OCI-LY7 (cell line): ENCODE data around the gene LMOD2. TPM values are rescaled to one million over a fixed set of nuclear protein-coding genes. Genes with fewer than 3 reads are reported as not detected.

Experiments
- BruUV-seq: library from RNA; stranded (reverse); fragments of 400-500 nt; replicated peaks from 2 replicates; lab custom pipeline; 2021; lab: Mats Ljungman, UMichigan
- CTCF ChIA-PET: fragments of 300-600 bp; sonication (Branson Sonifier 250); formaldehyde crosslinking; loops from one replicate; lab custom pipeline; 2022; ENCODE audit warnings: antibody characterized with exemption; ENCODE audit not compliant: unreplicated experiment; lab: Charles Lee
- POLR2A ChIA-PET: fragments of 300-600 bp; sonication (Branson Sonifier 250); formaldehyde crosslinking; loops from one replicate; lab custom pipeline; 2022; ENCODE audit warnings: antibody characterized with exemption; lab: Charles Lee
- DNase-seq: peaks from one replicate; pipeline ENCODE4 v3.0.0-alpha.2; 2015; ENCODE audit warnings: low spot score
- H2AFZ ChIP-seq: fragments of 200-600 bp; sonication (generic), shearing (Covaris generic); 2 replicates; pipeline ENCODE4 v1.6.1; 2014; ENCODE audit warnings: mild to moderate bottlenecking, antibody characterized with exemption, low read length, moderate library complexity
- H3K27ac ChIP-seq: fragments of 200-600 bp; sonication (generic); 2 replicates; pipeline ENCODE4 v1.5.1; 2014; ENCODE audit warnings: mixed run types, low read depth, mild to moderate bottlenecking, moderate library complexity, low read length, inconsistent platforms; ENCODE audit not compliant: poor library complexity, severe bottlenecking
- H3K36me3 ChIP-seq: fragments of 200-600 bp; sonication (generic); 2 replicates; pipeline ENCODE4 v1.6.1; 2014; ENCODE audit warnings: mild to moderate bottlenecking, antibody characterized with exemption, low read length, moderate library complexity, mixed read lengths; ENCODE audit not compliant: insufficient read depth
- H3K4me1 ChIP-seq: fragments of 200-600 bp; sonication (generic); 2 replicates; pipeline ENCODE4 v1.5.1; 2014; ENCODE audit warnings: mild to moderate bottlenecking, low read length; ENCODE audit not compliant: insufficient read depth, poor library complexity, severe bottlenecking
- H3K4me2 ChIP-seq: fragments of 200-600 bp; sonication (generic); 2 replicates; pipeline ENCODE4 v1.6.1; 2014; ENCODE audit warnings: mild to moderate bottlenecking, low read length
- H3K4me3 ChIP-seq: fragments of 200-600 bp; sonication (generic); 2 replicates; pipeline ENCODE4 v1.5.1; 2014; ENCODE audit warnings: mild to moderate bottlenecking, low read depth, low read length; ENCODE audit not compliant: poor library complexity, severe bottlenecking
- H3K79me2 ChIP-seq: fragments of 200-600 bp; sonication (generic); 2 replicates; pipeline ENCODE4 v1.6.1; 2016; ENCODE audit warnings: low read depth, mild to moderate bottlenecking, low read length, moderate library complexity, mixed read lengths; ENCODE audit not compliant: insufficient read depth
- H3K9me2 ChIP-seq: fragments of 200-600 bp; sonication (generic); 2 replicates; pipeline ENCODE4 v1.6.1; 2016; ENCODE audit warnings: mild to moderate bottlenecking, low read length, mixed read lengths; ENCODE audit not compliant: insufficient read depth
- H3K9me3 ChIP-seq: fragments of 200-600 bp; sonication (generic); 2 replicates; pipeline ENCODE4 v1.6.1; 2014; ENCODE audit warnings: mild to moderate bottlenecking, mixed run types, low read length, mixed read lengths
- H4K20me1 ChIP-seq: fragments of 200-600 bp; sonication (generic); 2 replicates; pipeline ENCODE4 v1.6.1; 2014; ENCODE audit warnings: mild to moderate bottlenecking, antibody characterized with exemption, low read length, moderate library complexity, mixed read lengths; ENCODE audit not compliant: insufficient read depth
- CTCF ChIP-seq: fragments of 200-600 bp; sonication (generic); conservative IDR thresholded peaks from 2 replicates; pipeline ENCODE4 v1.5.1; 2014; ENCODE audit warnings: mild to moderate bottlenecking, antibody characterized with exemption, low read length, moderate library complexity, mixed read lengths
- EZH2phosphoT487 ChIP-seq: fragments of 200-600 bp; sonication (generic); IDR thresholded peaks from 2 replicates; pipeline ENCODE4 v1.6.1; 2018; ENCODE audit warnings: low read depth, borderline replicate concordance, mild to moderate bottlenecking, mixed run types, antibody characterized with exemption, low read length, moderate library complexity, mixed read lengths
- intact Hi-C: fragments of 100-400 bp; cut with micrococcal nuclease; formaldehyde crosslinking; loops from one replicate; pipeline ENCODE4 v1.10.0; 2022; ENCODE audit not compliant: unreplicated experiment
- total RNA-seq, 2 experiments: library from RNA; depleted of rRNA in 1 of 2; stranded (reverse); fragments of >200 nt in 1 of 2; shearing (Covaris generic) in 1 of 2; gene quantifications; 2 replicates each; pipeline ENCODE4 v1.2.3, GENCODE V29; 2014 to 2022

The LMOD2 gene
- total RNA-seq, 2 experiments from 2014 or later, result not detected

GRCh38 chr7:123692471-123692877 is 36.8 kb downstream of the LMOD2 start:
- Histone ChIP-seq H2AFZ (no peak overlapping the region), H3K9me2 (no peaks in the 10 kb centered on the region), H3K79me2 (no peaks in the 10 kb centered on the region), H3K9me3 (no peaks in the 10 kb centered on the region), H4K20me1 (no peaks in the 10 kb centered on the region), H3K4me2 (no peak overlapping the region), H3K36me3 (peaks cover 71% of the 10 kb centered on the region), H3K4me3 (no peak overlapping the region), H3K4me1 (no peaks in the 10 kb centered on the region), H3K27ac (no peak overlapping the region)
- BruUV-seq, result no TSS peak
- intact Hi-C loops, result no loop called here
- no peak for TF ChIP-seq CTCF
- TF ChIP-seq EZH2phosphoT487, result no peak
- no peak for DNase-seq
- POLR2A ChIA-PET, result interaction anchor here (0.6 to 1.2 kb wide), 3 partner anchors 9 to 163 kb away, joined by 3 to 4 read pairs (median 4); partner anchors contain the start of gene WASL
- CTCF ChIA-PET, result no interaction called here

- H3K9me3 ChIP-seq, result no peaks in the 10 kb centered on the region
- intact Hi-C loops, result no loop called here
- no peaks in the 10 kb centered on the region for H3K9me2 ChIP-seq
- no peaks in the 10 kb centered on the region for H3K4me1 ChIP-seq
- no peak for DNase-seq
- peaks cover 62% of the 10 kb centered on the region for H3K36me3 ChIP-seq
- CTCF ChIA-PET, result no interaction called here
- TF ChIP-seq CTCF (no peak), EZH2phosphoT487 (no peak)
- no peak overlapping the region for H2AFZ ChIP-seq
- H3K4me2 ChIP-seq, result no peak overlapping the region
- no peak overlapping the region for H3K4me3 ChIP-seq
- no TSS peak for BruUV-seq
- H3K79me2 ChIP-seq, result no peaks in the 10 kb centered on the region
- no peak overlapping the region for H3K27ac ChIP-seq
- no peaks in the 10 kb centered on the region for H4K20me1 ChIP-seq
- POLR2A ChIA-PET, result interaction anchor here (0.6 kb wide), 1 partner anchor 21 kb away, joined by 3 read pairs; no protein-coding TSS in a partner anchor
Observed at GRCh38 chr7:123695944-123696677, 40.4 kb downstream of the LMOD2 start.
